IMR-90 (cell line): ENCODE results near the gene TMPRSS2. TPM values are rescaled to one million over a fixed set of nuclear protein-coding genes. Genes with fewer than 3 reads are reported as not detected.

Experiments used
- ATAC-seq: fragments of 200-7000 bp; cut with Tn5 transposase; 2 replicates; pipeline ENCODE4 v1.9.1; 2020; ENCODE audit warnings: low read depth, mild to moderate bottlenecking, moderate library complexity
- BruUV-seq: library from RNA; stranded (reverse); fragments of 400-500 nt; replicated peaks from 2 replicates; lab custom pipeline; 2021; lab: Mats Ljungman, UMichigan
- CTCF ChIA-PET: fragments of 300-600 bp; formaldehyde crosslinking; extraction: SDS; loops from one replicate; lab custom pipeline; 2021; ENCODE audit warnings: antibody characterized with exemption; lab: Yijun Ruan, JAX
- POLR2A ChIA-PET: fragments of 300-600 bp; sonication (Branson Sonifier 250); formaldehyde crosslinking; loops from one replicate; lab custom pipeline; 2022; ENCODE audit warnings: antibody characterized with exemption; ENCODE audit not compliant: unreplicated experiment; lab: Charles Lee
- DNase-seq: peaks from one replicate; pipeline ENCODE4 v3.0.0; 2013
- H2AFZ ChIP-seq: replicated peaks from 2 replicates; pipeline ENCODE3; 2013; ENCODE audit warnings: low read length, mild to moderate bottlenecking; ENCODE audit not compliant: poor library complexity
- H2AK5ac ChIP-seq: 2 replicates; pipeline ENCODE4 v1.6.1; 2013; ENCODE audit warnings: low read depth, low read length, inconsistent platforms
- H2AK9ac ChIP-seq: replicated peaks from 2 replicates; pipeline ENCODE3; 2013; ENCODE audit warnings: mild to moderate bottlenecking, low read depth, low read length, moderate library complexity; ENCODE audit not compliant: poor library complexity
- H2BK120ac ChIP-seq: 2 replicates; pipeline ENCODE4 v1.6.1; 2013; ENCODE audit warnings: low read depth, low read length, inconsistent platforms
- H2BK15ac ChIP-seq: 3 replicates; pipeline ENCODE4 v1.6.1; 2013; ENCODE audit warnings: low read depth, low read length, inconsistent platforms
- H2BK20ac ChIP-seq: 2 replicates; pipeline ENCODE4 v1.6.1; 2013; ENCODE audit warnings: low read depth, mild to moderate bottlenecking, inconsistent platforms, low read length, moderate library complexity
- H2BK5ac ChIP-seq: 2 replicates; pipeline ENCODE4 v1.6.1; 2013; ENCODE audit warnings: mild to moderate bottlenecking, low read depth, low read length, inconsistent platforms; ENCODE audit not compliant: poor library complexity, severe bottlenecking
- H3K14ac ChIP-seq: replicated peaks from 2 replicates; pipeline ENCODE4 v1.6.1; 2013; ENCODE audit warnings: low read depth, low read length, inconsistent platforms
- H3K18ac ChIP-seq: 2 replicates; pipeline ENCODE4 v1.6.1; 2013; ENCODE audit warnings: low read depth, low read length, control low read depth
- H3K23ac ChIP-seq: 2 replicates; pipeline ENCODE4 v1.6.1; 2013; ENCODE audit warnings: low read depth, low read length, inconsistent platforms
- H3K27ac ChIP-seq: 2 replicates; pipeline ENCODE4 v1.5.1; 2013; ENCODE audit warnings: mild to moderate bottlenecking, control low read depth, low read length; ENCODE audit not compliant: insufficient read depth
- H3K27me3 ChIP-seq: 2 replicates; pipeline ENCODE4 v1.6.1; 2013; ENCODE audit warnings: low read length; ENCODE audit not compliant: control insufficient read depth, insufficient read depth
- H3K36me3 ChIP-seq: 2 replicates; pipeline ENCODE4 v1.6.1; 2013; ENCODE audit warnings: low read length, mixed read lengths; ENCODE audit not compliant: control insufficient read depth, insufficient read depth
- H3K4ac ChIP-seq: 2 replicates; pipeline ENCODE4 v1.6.1; 2013; ENCODE audit warnings: low read depth, low read length, inconsistent platforms
- H3K4me1 ChIP-seq: 2 replicates; pipeline ENCODE4 v1.6.1; 2013; ENCODE audit warnings: low read length, mixed read lengths; ENCODE audit not compliant: control insufficient read depth, insufficient read depth
- H3K4me2 ChIP-seq: 2 replicates; pipeline ENCODE4 v1.6.1; 2013; ENCODE audit warnings: low read depth, mild to moderate bottlenecking, control low read depth, low read length, moderate library complexity
- H3K4me3 ChIP-seq: 2 replicates; pipeline ENCODE4 v1.5.1; 2013; ENCODE audit warnings: low read depth, mild to moderate bottlenecking, control low read depth, low read length, moderate library complexity; ENCODE audit not compliant: insufficient read depth
- H3K56ac ChIP-seq: 2 replicates; pipeline ENCODE4 v1.6.1; 2013; ENCODE audit warnings: low read length, inconsistent platforms; ENCODE audit not compliant: insufficient read depth; ENCODE audit errors: extremely low read depth
- H3K79me1 ChIP-seq, 2 experiments: 2 replicates each; pipeline ENCODE4 v1.6.1; 2013; ENCODE audit warnings: low read length in 2 of 2, inconsistent platforms in 1 of 2, low read depth in 1 of 2
- H3K9ac ChIP-seq: 2 replicates; pipeline ENCODE4 v1.6.1; 2013; ENCODE audit warnings: low read depth, low read length, control low read depth
- H3K9me1 ChIP-seq: 2 replicates; pipeline ENCODE4 v1.6.1; 2013; ENCODE audit warnings: low read length, inconsistent platforms; ENCODE audit not compliant: insufficient read depth
- H3K9me3 ChIP-seq: 2 replicates; pipeline ENCODE4 v1.6.1; 2013; ENCODE audit warnings: low read length; ENCODE audit not compliant: control insufficient read depth, insufficient read depth
- H4K20me1 ChIP-seq: 2 replicates; pipeline ENCODE4 v1.6.1; 2013; ENCODE audit warnings: low read length, inconsistent platforms; ENCODE audit not compliant: insufficient read depth
- H4K5ac ChIP-seq: 2 replicates; pipeline ENCODE4 v1.6.1; 2013; ENCODE audit warnings: mild to moderate bottlenecking, low read depth, low read length, control low read depth
- H4K8ac ChIP-seq, 2 experiments: 2 replicates each; pipeline ENCODE4 v1.6.1; 2013; ENCODE audit warnings: low read depth in 2 of 2, low read length in 2 of 2, control low read depth in 1 of 2, inconsistent platforms in 1 of 2
- H4K91ac ChIP-seq: 2 replicates; pipeline ENCODE4 v1.6.1; 2013; ENCODE audit warnings: low read depth, low read length, inconsistent platforms; ENCODE audit not compliant: insufficient read depth
- BHLHE40 ChIP-seq: fragments of 150-350 bp; IDR thresholded peaks from 2 replicates; pipeline ENCODE4 v1.6.1; 2016; ENCODE audit warnings: mild to moderate bottlenecking, low read depth, low read length
- CEBPB ChIP-seq: IDR thresholded peaks from 2 replicates; pipeline ENCODE4 v1.6.1; 2012; ENCODE audit warnings: low read depth, low read length, improper control_type of control experiment
- CHD1 ChIP-seq: IDR thresholded peaks from 2 replicates; pipeline ENCODE4 v1.6.1; 2012; ENCODE audit warnings: low read depth, low read length, improper control_type of control experiment
- FOS ChIP-seq: fragments of 150-350 bp; IDR thresholded peaks from 2 replicates; pipeline ENCODE4 v1.6.1; 2016; ENCODE audit warnings: low read depth, low read length
- MAFK ChIP-seq: IDR thresholded peaks from 2 replicates; pipeline ENCODE4 v1.6.1; 2012; ENCODE audit warnings: low read depth, low read length, improper control_type of control experiment
- MAZ ChIP-seq: IDR thresholded peaks from 2 replicates; pipeline ENCODE4 v1.6.1; 2012; ENCODE audit warnings: low read depth, mild to moderate bottlenecking, low read length, improper control_type of control experiment, moderate library complexity, borderline replicate concordance
- MXI1 ChIP-seq: IDR thresholded peaks from 2 replicates; pipeline ENCODE4 v1.6.1; 2012; ENCODE audit warnings: low read depth, mild to moderate bottlenecking, low read length, moderate library complexity, borderline replicate concordance
- NFE2L2 ChIP-seq: fragments of 150-350 bp; IDR thresholded peaks from 2 replicates; pipeline ENCODE4 v1.6.1; 2016; ENCODE audit warnings: low read depth, mild to moderate bottlenecking, low read length
- POLR2A ChIP-seq: IDR thresholded peaks from 2 replicates; pipeline ENCODE4 v1.6.1; 2012; ENCODE audit warnings: mild to moderate bottlenecking, low read depth, low read length
- RAD21 ChIP-seq: IDR thresholded peaks from 2 replicates; pipeline ENCODE4 v1.6.1; 2012; ENCODE audit warnings: low read length, improper control_type of control experiment
- RCOR1 ChIP-seq: IDR thresholded peaks from 2 replicates; pipeline ENCODE4 v1.6.1; 2012; ENCODE audit warnings: mild to moderate bottlenecking, low read length, improper control_type of control experiment; ENCODE audit not compliant: insufficient replicate concordance
- RFX5 ChIP-seq: IDR thresholded peaks from 2 replicates; pipeline ENCODE4 v1.8.0; 2012; ENCODE audit warnings: low read depth, mild to moderate bottlenecking, low read length, moderate library complexity
- SMC3 ChIP-seq: fragments of 150-350 bp; IDR thresholded peaks from 2 replicates; pipeline ENCODE4 v1.6.1; 2016; ENCODE audit warnings: low read depth, mild to moderate bottlenecking, antibody characterized with exemption, low read length, moderate library complexity
- WGBS, 2 experiments: methylation state at CpG; one replicate each; pipeline versions ENCODE4 v1.1.5 to v1.1.7; 2013; ENCODE audit warnings: missing lambda C conversion rate in 2 of 2; ENCODE audit not compliant: insufficient read length in 1 of 2; ENCODE audit errors: extremely low coverage in 2 of 2; 5-methylcytosine and 5-hydroxymethylcytosine counted together
- dilution Hi-C: fragments of 300-500 bp; cut with HindIII; formaldehyde crosslinking; loops from one replicate; pipeline ENCODE4 v1.14.3; 2018; ENCODE audit warnings: low sequenced_read_pairs; ENCODE audit not compliant: unreplicated experiment
- in situ Hi-C: fragments of 300-500 bp; cut with MboI; formaldehyde crosslinking; loops from 3 replicates; pipeline ENCODE4 v1.14.3; 2019; ENCODE audit warnings: low sequenced_read_pairs, inconsistent platforms, mixed read lengths
- intact Hi-C: fragments of 100-400 bp; cut with micrococcal nuclease; formaldehyde crosslinking; loops from 2 replicates; pipeline ENCODE4 v1.10.0; 2022
- polyA plus RNA-seq, 3 experiments: library from polyadenylated mRNA; depleted of rRNA; stranded (reverse); fragments of >200 nt; gene quantifications; 2 replicates each; pipeline ENCODE4 v1.2.3, GENCODE V29; 2012; ENCODE audit warnings: low replicate concordance in 1 of 3
- total RNA-seq: library from RNA; depleted of rRNA; stranded (reverse); fragments of >200 nt; gene quantifications from 2 replicates; pipeline ENCODE4 v1.2.3, GENCODE V29; 2012
- TF ChIP-seq, protein P1 (sequence below): fragments of 150-350 bp; IDR thresholded peaks from 2 replicates; pipeline ENCODE4 v1.6.1; 2016; ENCODE audit warnings: low read depth, mild to moderate bottlenecking, low read length, moderate library complexity, borderline replicate concordance
- TF ChIP-seq, protein P2 (sequence below): conservative IDR thresholded peaks from 2 replicates; pipeline ENCODE4 v1.5.1; 2012; ENCODE audit warnings: mild to moderate bottlenecking, low read depth, low read length, improper control_type of control experiment
- TF ChIP-seq, protein P3 (sequence below): fragments of 150-350 bp; IDR thresholded peaks from 2 replicates; pipeline ENCODE4 v1.6.1; 2017; ENCODE audit warnings: mild to moderate bottlenecking, antibody characterized with exemption, low read length, low read depth

Gene TMPRSS2
- total and polyA plus RNA-seq, 2 of the 4 experiments (the other 2 are of a cell fraction): not detected

DNA sequence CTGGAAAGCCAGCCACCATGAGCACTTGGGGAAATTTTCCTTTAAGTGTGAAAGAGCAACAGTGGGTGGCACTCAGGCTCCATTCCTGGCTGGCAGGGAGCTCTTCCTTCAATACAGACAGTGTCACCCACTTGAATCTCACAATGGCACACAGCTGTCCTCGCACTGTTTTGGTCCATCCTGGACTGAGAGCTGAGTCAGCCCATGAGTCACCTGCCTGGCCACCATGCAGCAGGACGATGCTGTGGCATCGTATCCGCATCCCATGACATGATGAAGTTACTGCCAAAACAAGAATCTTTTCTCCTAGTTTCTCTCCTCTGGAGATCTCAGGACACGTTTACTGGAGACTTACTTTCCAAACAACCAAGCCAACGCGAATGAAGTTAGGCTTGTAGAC lies 6.0 kb downstream of the TMPRSS2 start:
- peaks cover 44% of the 10 kb centered on the region for H3K27me3 ChIP-seq
- no peak overlapping the region for H3K9ac ChIP-seq
- no peak overlapping the region for H3K14ac ChIP-seq
- BruUV-seq: no TSS peak
- H3K4ac ChIP-seq: no peak overlapping the region
- no peak overlapping the region for H4K91ac ChIP-seq
- no peak overlapping the region for H4K8ac ChIP-seq
- no peak overlapping the region for H2AK9ac ChIP-seq
- H2BK15ac ChIP-seq: no peak overlapping the region
- no peak overlapping the region for H2AFZ ChIP-seq
- intact Hi-C loops: no loop called here
- no peak overlapping the region for H3K4me2 ChIP-seq
- H2BK20ac ChIP-seq: no peak overlapping the region
- H3K56ac ChIP-seq: no peak overlapping the region
- dilution Hi-C loops: no loop called here
- H3K23ac ChIP-seq: no peak overlapping the region
- no peaks in the 10 kb centered on the region for H4K20me1 ChIP-seq
- CTCF ChIA-PET: no interaction called here
- H2BK5ac ChIP-seq: no peak overlapping the region
- H3K27ac ChIP-seq: no peak overlapping the region
- no peaks in the 10 kb centered on the region for H3K9me3 ChIP-seq
- ATAC-seq: no peak
- 70% methylated on average over 2 of the region's 7 CpGs; no CpG with 5 or more reads in 1 of the 2 experiments for WGBS, 2 experiments
- no peak overlapping the region for H2AK5ac ChIP-seq
- DNase-seq: no peak
- no peak overlapping the region for H4K5ac ChIP-seq
- H3K4me3 ChIP-seq: no peak overlapping the region
- no peaks in the 10 kb centered on the region for H3K36me3 ChIP-seq
- no peaks in the 10 kb centered on the region for H3K4me1 ChIP-seq
- H3K9me1 ChIP-seq: no peaks in the 10 kb centered on the region
- H2BK120ac ChIP-seq: no peak overlapping the region
- in situ Hi-C loops: no loop called here
- H3K18ac ChIP-seq: no peak overlapping the region
- no peaks in the 10 kb centered on the region for H3K79me1 ChIP-seq
- no peak for TF ChIP-seq RFX5
- TF ChIP-seq CHD1: no peak
- no peak for TF ChIP-seq NFE2L2
- TF ChIP-seq RCOR1: no peak
- TF ChIP-seq RAD21: no peak
- no peak for TF ChIP-seq MAFK
- TF ChIP-seq, protein P1, sequence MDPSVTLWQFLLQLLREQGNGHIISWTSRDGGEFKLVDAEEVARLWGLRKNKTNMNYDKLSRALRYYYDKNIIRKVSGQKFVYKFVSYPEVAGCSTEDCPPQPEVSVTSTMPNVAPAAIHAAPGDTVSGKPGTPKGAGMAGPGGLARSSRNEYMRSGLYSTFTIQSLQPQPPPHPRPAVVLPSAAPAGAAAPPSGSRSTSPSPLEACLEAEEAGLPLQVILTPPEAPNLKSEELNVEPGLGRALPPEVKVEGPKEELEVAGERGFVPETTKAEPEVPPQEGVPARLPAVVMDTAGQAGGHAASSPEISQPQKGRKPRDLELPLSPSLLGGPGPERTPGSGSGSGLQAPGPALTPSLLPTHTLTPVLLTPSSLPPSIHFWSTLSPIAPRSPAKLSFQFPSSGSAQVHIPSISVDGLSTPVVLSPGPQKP: no peak
- TF ChIP-seq BHLHE40: no peak
- TF ChIP-seq CEBPB: no peak
- TF ChIP-seq FOS: no peak
- TF ChIP-seq, protein P2, sequence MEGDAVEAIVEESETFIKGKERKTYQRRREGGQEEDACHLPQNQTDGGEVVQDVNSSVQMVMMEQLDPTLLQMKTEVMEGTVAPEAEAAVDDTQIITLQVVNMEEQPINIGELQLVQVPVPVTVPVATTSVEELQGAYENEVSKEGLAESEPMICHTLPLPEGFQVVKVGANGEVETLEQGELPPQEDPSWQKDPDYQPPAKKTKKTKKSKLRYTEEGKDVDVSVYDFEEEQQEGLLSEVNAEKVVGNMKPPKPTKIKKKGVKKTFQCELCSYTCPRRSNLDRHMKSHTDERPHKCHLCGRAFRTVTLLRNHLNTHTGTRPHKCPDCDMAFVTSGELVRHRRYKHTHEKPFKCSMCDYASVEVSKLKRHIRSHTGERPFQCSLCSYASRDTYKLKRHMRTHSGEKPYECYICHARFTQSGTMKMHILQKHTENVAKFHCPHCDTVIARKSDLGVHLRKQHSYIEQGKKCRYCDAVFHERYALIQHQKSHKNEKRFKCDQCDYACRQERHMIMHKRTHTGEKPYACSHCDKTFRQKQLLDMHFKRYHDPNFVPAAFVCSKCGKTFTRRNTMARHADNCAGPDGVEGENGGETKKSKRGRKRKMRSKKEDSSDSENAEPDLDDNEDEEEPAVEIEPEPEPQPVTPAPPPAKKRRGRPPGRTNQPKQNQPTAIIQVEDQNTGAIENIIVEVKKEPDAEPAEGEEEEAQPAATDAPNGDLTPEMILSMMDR: no peak
- TF ChIP-seq, protein P3, sequence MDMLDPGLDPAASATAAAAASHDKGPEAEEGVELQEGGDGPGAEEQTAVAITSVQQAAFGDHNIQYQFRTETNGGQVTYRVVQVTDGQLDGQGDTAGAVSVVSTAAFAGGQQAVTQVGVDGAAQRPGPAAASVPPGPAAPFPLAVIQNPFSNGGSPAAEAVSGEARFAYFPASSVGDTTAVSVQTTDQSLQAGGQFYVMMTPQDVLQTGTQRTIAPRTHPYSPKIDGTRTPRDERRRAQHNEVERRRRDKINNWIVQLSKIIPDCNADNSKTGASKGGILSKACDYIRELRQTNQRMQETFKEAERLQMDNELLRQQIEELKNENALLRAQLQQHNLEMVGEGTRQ: no peak
- no peak for TF ChIP-seq MAZ
- TF ChIP-seq MXI1: no peak
- no peak for TF ChIP-seq SMC3
- no peak for TF ChIP-seq POLR2A
- POLR2A ChIA-PET: no interaction called here
